GM18507 (cell line): Measurements from ENCODE around the gene EXD3.

Experiments used
- DNase-seq: peaks from one replicate; pipeline ENCODE4 v3.0.0; 2011; ENCODE audit warnings: low read depth; ENCODE audit not compliant: insufficient read length; ENCODE audit errors: extremely low spot score
- FAIRE-seq: peaks from 2 replicates; lab custom pipeline; 2011; peaks lifted over from hg19 to GRCh38; lab: Jason Lieb, UNC

Gene EXD3

GRCh38 chr9:137449081-137449844 is 26.3 kb upstream of the EXD3 start:
- no peak for DNase-seq
- FAIRE-seq, result no peak

- no peak for FAIRE-seq
Observed at GRCh38 chr9:137448602-137448962, 25.6 kb upstream of the EXD3 start.

GRCh38 chr9:137447722-137448601 is 25.0 kb upstream of the EXD3 start:
- DNase-seq (no peak), FAIRE-seq (no peak)

More at GRCh38 chr9:137448602-137448962, 25.6 kb upstream of the EXD3 start:
- no peak for DNase-seq

GRCh38 chr9:137446851-137447471 is 24.0 kb upstream of the EXD3 start:
- FAIRE-seq (no peak), DNase-seq (no peak)

- FAIRE-seq, result no peak
- DNase-seq, result no peak
Observed at GRCh38 chr9:137445930-137446431, 23.0 kb upstream of the EXD3 start.

- DNase-seq, result peak; percentile 74
- FAIRE-seq, result peak; percentile 78
Observed at GRCh38 chr9:137445275-137445807, 22.4 kb upstream of the EXD3 start.

- no peak for FAIRE-seq
- no peak for DNase-seq
Observed at GRCh38 chr9:137444106-137444790, 21.3 kb upstream of the EXD3 start.

GRCh38 chr9:137441935-137442321 is 19.0 kb upstream of the EXD3 start:
- DNase-seq (no peak), FAIRE-seq (no peak)

GRCh38 chr9:137441289-137441934 is 18.4 kb upstream of the EXD3 start, which contains the start of gene ENTPD8:
Gene ENTPD8, minus strand, starts transcription at chr9:137441357. Its CDS starts 3,072 bp downstream, at chr9:137438285.
- FAIRE-seq, result no peak
- DNase-seq, result no peak

GRCh38 chr9:137439158-137439714 is 16.3 kb upstream of the EXD3 start:
- FAIRE-seq, result no peak
- DNase-seq, result no peak

GRCh38 chr9:137438591-137439157 is 15.7 kb upstream of the EXD3 start:
- FAIRE-seq (no peak), DNase-seq (no peak)

GRCh38 chr9:137437691-137438590 is 15.0 kb upstream of the EXD3 start:
- DNase-seq (no peak), FAIRE-seq (no peak)

- FAIRE-seq, result no peak
Observed at GRCh38 chr9:137436761-137437600, 14.0 kb upstream of the EXD3 start.

GRCh38 chr9:137435980-137436760 is 13.2 kb upstream of the EXD3 start:
- FAIRE-seq, result no peak
- DNase-seq, result no peak

More at GRCh38 chr9:137436761-137437600, 14.0 kb upstream of the EXD3 start:
- no peak for DNase-seq

GRCh38 chr9:137435381-137435891 is 12.5 kb upstream of the EXD3 start:
- no peak for FAIRE-seq
- no peak for DNase-seq
